ENCODE results near the gene ACYP1. TPM values are rescaled to one million over a fixed set of nuclear protein-coding genes. Genes with fewer than 3 reads are reported as not detected.

Gene ACYP1
- polyA plus RNA-seq, 1 of the 3 experiments (the other 2 are of a cell fraction): 53.5 TPM

DNA sequence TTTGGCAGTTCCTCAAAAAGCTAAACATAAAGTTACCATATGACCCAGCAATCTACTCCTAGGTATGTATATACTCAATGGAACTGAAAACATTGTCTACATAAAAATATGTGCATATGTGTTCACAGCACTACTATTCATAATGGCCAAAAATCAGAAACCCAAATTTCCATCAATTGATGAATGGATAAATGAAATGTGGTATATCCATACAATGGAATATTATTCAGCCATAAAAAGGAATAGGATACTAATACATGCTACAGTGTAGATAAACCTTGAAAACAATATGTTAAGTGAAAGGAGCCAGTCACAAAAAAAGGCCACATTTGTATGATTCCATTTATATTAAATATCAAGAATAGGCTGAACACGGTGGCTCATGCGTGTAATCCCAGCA, 3.4 kb downstream of the ACYP1 start (continued):
- TF ChIP-seq EZH2phosphoT487 (IDR thresholded peaks at IDR 0.05; ENCODE audit: borderline replicate concordance, low read depth): no peak
- TF ChIP-seq, protein P1, sequence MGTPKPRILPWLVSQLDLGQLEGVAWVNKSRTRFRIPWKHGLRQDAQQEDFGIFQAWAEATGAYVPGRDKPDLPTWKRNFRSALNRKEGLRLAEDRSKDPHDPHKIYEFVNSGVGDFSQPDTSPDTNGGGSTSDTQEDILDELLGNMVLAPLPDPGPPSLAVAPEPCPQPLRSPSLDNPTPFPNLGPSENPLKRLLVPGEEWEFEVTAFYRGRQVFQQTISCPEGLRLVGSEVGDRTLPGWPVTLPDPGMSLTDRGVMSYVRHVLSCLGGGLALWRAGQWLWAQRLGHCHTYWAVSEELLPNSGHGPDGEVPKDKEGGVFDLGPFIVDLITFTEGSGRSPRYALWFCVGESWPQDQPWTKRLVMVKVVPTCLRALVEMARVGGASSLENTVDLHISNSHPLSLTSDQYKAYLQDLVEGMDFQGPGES (IDR thresholded peaks at IDR 0.05; ENCODE audit: low read depth, low read length): no peak
- TF ChIP-seq, protein P2, sequence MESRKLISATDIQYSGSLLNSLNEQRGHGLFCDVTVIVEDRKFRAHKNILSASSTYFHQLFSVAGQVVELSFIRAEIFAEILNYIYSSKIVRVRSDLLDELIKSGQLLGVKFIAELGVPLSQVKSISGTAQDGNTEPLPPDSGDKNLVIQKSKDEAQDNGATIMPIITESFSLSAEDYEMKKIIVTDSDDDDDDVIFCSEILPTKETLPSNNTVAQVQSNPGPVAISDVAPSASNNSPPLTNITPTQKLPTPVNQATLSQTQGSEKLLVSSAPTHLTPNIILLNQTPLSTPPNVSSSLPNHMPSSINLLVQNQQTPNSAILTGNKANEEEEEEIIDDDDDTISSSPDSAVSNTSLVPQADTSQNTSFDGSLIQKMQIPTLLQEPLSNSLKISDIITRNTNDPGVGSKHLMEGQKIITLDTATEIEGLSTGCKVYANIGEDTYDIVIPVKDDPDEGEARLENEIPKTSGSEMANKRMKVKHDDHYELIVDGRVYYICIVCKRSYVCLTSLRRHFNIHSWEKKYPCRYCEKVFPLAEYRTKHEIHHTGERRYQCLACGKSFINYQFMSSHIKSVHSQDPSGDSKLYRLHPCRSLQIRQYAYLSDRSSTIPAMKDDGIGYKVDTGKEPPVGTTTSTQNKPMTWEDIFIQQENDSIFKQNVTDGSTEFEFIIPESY (IDR thresholded peaks at IDR 0.05; ENCODE audit: borderline replicate concordance, low read depth): no peak
- no peak for TF ChIP-seq RXRA (IDR thresholded peaks at IDR 0.05; ENCODE audit: borderline replicate concordance, low read depth)
- no peak for TF ChIP-seq GATA2 (CRISPR knock-in tag; IDR thresholded peaks at IDR 0.05)
- no peak for TF ChIP-seq MXI1 (IDR thresholded peaks at IDR 0.05; ENCODE audit: low read depth, low read length)
- TF ChIP-seq POLR2AphosphoS5 (IDR thresholded peaks at IDR 0.05; ENCODE audit: low read depth, low read length): no peak
- TF ChIP-seq NRF1 (IDR thresholded peaks at IDR 0.05; ENCODE audit: low read depth, low read length): no peak

DNA sequence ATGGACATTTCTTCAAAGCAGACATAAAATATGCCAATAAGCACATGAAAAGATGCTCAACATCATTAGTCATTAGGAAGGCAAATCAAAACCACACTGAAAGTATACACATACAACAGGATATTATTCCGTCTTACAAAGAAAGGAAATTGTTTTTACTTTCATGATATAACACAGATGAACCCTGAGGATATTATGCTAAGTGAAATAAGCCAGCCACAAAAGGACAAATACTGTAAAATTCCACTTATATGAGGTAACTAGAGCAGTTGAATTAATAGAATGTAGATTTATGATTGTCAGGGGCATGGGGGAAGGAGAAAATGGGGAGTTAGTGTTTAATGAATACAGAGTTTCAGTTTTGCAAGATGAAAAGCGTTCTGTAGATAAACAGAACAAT, 4.2 kb downstream of the ACYP1 start:
- Histone ChIP-seq H3K9ac (no peak overlapping the region), H3K4me2 (no peak overlapping the region)

More for the DNA sequence above, 4.2 kb downstream of the ACYP1 start:
- Histone ChIP-seq H3K36me3 (replicated peaks in 1 of 2; ENCODE audit: control insufficient read depth in 1 of 2, insufficient read depth in 2 of 2, low read length in 1 of 2) (peaks cover 0 to 26% of the 10 kb centered on the region in 2 experiments), H2AFZ (ENCODE audit: low read depth) (no peak overlapping the region), H3K79me2 (ENCODE audit: insufficient read depth) (peaks cover 73% of the 10 kb centered on the region), H3F3A (replicated peaks; ENCODE audit: insufficient read depth) (peaks cover 19% of the 10 kb centered on the region), H3K9me3 (0 out of 2 replicates have a peak, but pooled peaks cover 5% of the 10 kb centered on the region), H3K27me3 (ENCODE audit: insufficient read depth) (no peaks in the 10 kb centered on the region), H4K20me1 (ENCODE audit: insufficient read depth) (no peaks in the 10 kb centered on the region), H3K4me1 (ENCODE audit: control insufficient read depth in 1 of 2, insufficient read depth in 2 of 2, low read depth in 1 of 2, low read length in 1 of 2) (peaks cover 0 to 6% of the 10 kb centered on the region in 2 experiments; a peak in 2 of 4 replicates), H3K27ac (ENCODE audit: low read depth in 2 of 2, low read length in 1 of 2) (peak overlapping the region; percentile 52 to 61; a peak in 2 of 4 replicates), H3K9me2 (no peaks in the 10 kb centered on the region), H3K4me3 (ENCODE audit: low read depth in 2 of 2, low read length in 1 of 2) (no peak overlapping the region)
- ChIA-PET CTCF (no interaction called here), POLR2A (interaction anchor here (0.6 kb wide), 1 partner anchor 9 kb away, joined by 3 read pairs; no protein-coding TSS in a partner anchor)
- no peak for TF ChIP-seq TAF1 (IDR thresholded peaks at IDR 0.05; ENCODE audit: borderline replicate concordance, low read depth, low read length)
- peak; percentile 85 for TF ChIP-seq TCF12 (IDR thresholded peaks at IDR 0.05)
- TF ChIP-seq FOXJ3 (CRISPR knock-in tag; IDR thresholded peaks at IDR 0.05): no peak
- no peak for TF ChIP-seq MXI1 (IDR thresholded peaks at IDR 0.05; ENCODE audit: low read depth, low read length)
- TF ChIP-seq, protein P3, sequence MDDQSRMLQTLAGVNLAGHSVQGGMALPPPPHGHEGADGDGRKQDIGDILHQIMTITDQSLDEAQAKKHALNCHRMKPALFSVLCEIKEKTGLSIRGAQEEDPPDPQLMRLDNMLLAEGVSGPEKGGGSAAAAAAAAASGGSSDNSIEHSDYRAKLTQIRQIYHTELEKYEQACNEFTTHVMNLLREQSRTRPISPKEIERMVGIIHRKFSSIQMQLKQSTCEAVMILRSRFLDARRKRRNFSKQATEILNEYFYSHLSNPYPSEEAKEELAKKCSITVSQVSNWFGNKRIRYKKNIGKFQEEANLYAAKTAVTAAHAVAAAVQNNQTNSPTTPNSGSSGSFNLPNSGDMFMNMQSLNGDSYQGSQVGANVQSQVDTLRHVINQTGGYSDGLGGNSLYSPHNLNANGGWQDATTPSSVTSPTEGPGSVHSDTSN (IDR thresholded peaks at IDR 0.05): peak; percentile 56
- TF ChIP-seq POLR2AphosphoS5 (IDR thresholded peaks at IDR 0.05; ENCODE audit: low read depth, low read length): peak; percentile 17; the same call in 1 of the 2 replicates
- TF ChIP-seq TEAD4 (IDR thresholded peaks at IDR 0.05; ENCODE audit: borderline replicate concordance, insufficient read depth): peak; percentile 26; the same call in 1 of the 2 replicates
- peak; percentile 40; the same call in 1 of the 2 replicates for TF ChIP-seq JUND (IDR thresholded peaks at IDR 0.05)
- TF ChIP-seq EP300 (IDR thresholded peaks at IDR 0.05; ENCODE audit: borderline replicate concordance in 1 of 2, low read depth in 1 of 2, low read length in 1 of 2): peak; percentile 42 to 43; a peak in 2 of 4 replicates
- no peak for TF ChIP-seq GATA2 (CRISPR knock-in tag; IDR thresholded peaks at IDR 0.05)
- WGBS (ENCODE audit: low lambda C conversion rate): 31% methylated on average over 2 of the region's 2 CpGs
- DNase-seq: no peak

Data from SK-N-SH (cell line).